GM06990 (cell line): ENCODE measurements around the gene VTI1A.

Source experiments
- DNase-seq: peaks from one replicate; pipeline ENCODE4 v3.0.0-alpha.2; 2011; ENCODE audit not compliant: insufficient read length; ENCODE audit errors: extremely low read depth
- H3K27me3 ChIP-seq: replicated peaks from 2 replicates; pipeline ENCODE4 v1.6.0; 2011; ENCODE audit warnings: low read length; ENCODE audit not compliant: control insufficient read depth, insufficient read depth
- H3K36me3 ChIP-seq: 2 replicates; pipeline ENCODE4 v1.5.1; 2011; ENCODE audit warnings: low read length; ENCODE audit not compliant: control insufficient read depth, insufficient read depth
- H3K4me3 ChIP-seq: replicated peaks from 2 replicates; pipeline ENCODE4 v1.5.1; 2011; ENCODE audit warnings: low read depth, mild to moderate bottlenecking, control low read depth, low read length
- TF ChIP-seq, protein P1 (sequence below): IDR thresholded peaks from 2 replicates; pipeline ENCODE4 v1.5.1; 2011; ENCODE audit warnings: low read length, control low read depth, mild to moderate bottlenecking, inconsistent platforms; ENCODE audit not compliant: insufficient read depth, poor library complexity, severe bottlenecking

Gene VTI1A

DNA sequence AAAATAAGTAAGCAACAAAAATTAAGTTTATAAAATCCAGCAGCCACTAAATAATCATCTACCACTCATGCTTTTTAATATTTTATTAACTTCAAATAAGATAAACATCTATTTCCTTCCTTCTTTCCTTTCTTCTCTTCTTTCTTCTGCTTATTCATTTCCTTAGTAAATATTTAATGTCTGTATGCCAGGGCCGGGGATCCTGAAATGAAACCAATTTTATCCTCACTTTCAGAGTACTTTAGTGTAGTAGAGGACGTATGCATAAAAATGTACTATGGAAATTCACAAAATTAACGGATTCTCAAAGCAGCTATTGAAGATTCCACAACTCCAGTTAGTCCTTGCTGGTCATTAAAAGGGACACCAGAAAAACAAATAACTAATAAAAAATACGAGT lies 224.7 kb downstream of the VTI1A start:
- DNase-seq = no peak
- Histone ChIP-seq H3K27me3 (no peaks in the 10 kb centered on the region), H3K36me3 (no peaks in the 10 kb centered on the region), H3K4me3 (no peak overlapping the region)
- TF ChIP-seq, protein P1, sequence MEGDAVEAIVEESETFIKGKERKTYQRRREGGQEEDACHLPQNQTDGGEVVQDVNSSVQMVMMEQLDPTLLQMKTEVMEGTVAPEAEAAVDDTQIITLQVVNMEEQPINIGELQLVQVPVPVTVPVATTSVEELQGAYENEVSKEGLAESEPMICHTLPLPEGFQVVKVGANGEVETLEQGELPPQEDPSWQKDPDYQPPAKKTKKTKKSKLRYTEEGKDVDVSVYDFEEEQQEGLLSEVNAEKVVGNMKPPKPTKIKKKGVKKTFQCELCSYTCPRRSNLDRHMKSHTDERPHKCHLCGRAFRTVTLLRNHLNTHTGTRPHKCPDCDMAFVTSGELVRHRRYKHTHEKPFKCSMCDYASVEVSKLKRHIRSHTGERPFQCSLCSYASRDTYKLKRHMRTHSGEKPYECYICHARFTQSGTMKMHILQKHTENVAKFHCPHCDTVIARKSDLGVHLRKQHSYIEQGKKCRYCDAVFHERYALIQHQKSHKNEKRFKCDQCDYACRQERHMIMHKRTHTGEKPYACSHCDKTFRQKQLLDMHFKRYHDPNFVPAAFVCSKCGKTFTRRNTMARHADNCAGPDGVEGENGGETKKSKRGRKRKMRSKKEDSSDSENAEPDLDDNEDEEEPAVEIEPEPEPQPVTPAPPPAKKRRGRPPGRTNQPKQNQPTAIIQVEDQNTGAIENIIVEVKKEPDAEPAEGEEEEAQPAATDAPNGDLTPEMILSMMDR = no peak

GRCh38 chr10:112672706-112673105 lies 225.7 kb downstream of the VTI1A start:
- no peak for DNase-seq
- Histone ChIP-seq H3K4me3 (no peak overlapping the region), H3K27me3 (no peaks in the 10 kb centered on the region), H3K36me3 (no peaks in the 10 kb centered on the region)
- TF ChIP-seq, protein P1 = no peak

GRCh38 chr10:112675560-112676083 lies 228.6 kb downstream of the VTI1A start:
- Histone ChIP-seq H3K27me3 (no peaks in the 10 kb centered on the region), H3K4me3 (no peak overlapping the region), H3K36me3 (no peaks in the 10 kb centered on the region)
- TF ChIP-seq, protein P1 = no peak
- no peak for DNase-seq

GRCh38 chr10:112677689-112678088 lies 230.7 kb downstream of the VTI1A start:
- no peaks in the 10 kb centered on the region for H3K36me3 ChIP-seq
- H3K27me3 ChIP-seq = no peaks in the 10 kb centered on the region
- DNase-seq = no peak
- no peak overlapping the region for H3K4me3 ChIP-seq
- TF ChIP-seq, protein P1 = no peak

DNA sequence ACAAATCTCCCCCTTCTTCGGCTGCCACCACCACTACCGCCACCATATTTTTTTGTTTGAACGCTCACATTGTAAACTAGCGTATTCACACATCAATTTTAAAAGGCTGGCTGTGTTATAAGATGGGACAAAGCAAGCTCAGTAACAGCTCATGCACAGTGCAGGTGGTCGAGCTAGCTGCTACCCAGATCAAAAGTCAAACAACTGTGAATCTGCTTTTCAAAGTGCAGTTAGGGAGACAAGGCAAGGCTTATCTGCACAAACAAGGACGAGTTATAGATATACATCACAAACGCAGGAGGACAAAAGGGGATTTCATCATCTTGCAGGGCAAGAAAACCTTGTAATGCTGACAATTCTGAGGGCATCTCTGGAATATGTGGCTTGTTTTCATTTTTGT lies 231.6 kb downstream of the VTI1A start:
- TF ChIP-seq, protein P1 = no peak
- no peaks in the 10 kb centered on the region for H3K36me3 ChIP-seq
- no peak overlapping the region for H3K4me3 ChIP-seq
- no peaks in the 10 kb centered on the region for H3K27me3 ChIP-seq
- DNase-seq = no peak

GRCh38 chr10:112678987-112679386 lies 232.0 kb downstream of the VTI1A start:
- TF ChIP-seq, protein P1 = no peak
- no peak for DNase-seq
- Histone ChIP-seq H3K36me3 (no peaks in the 10 kb centered on the region), H3K4me3 (no peak overlapping the region), H3K27me3 (no peaks in the 10 kb centered on the region)
